Germinal center (tissue), 1 donor: ENCODE results near the gene VAV2.

Experiments used
- DNase-seq: peaks from one replicate; pipeline ENCODE4 v3.0.0; 2012; ENCODE audit warnings: mixed read lengths, low spot score

Gene VAV2

DNA sequence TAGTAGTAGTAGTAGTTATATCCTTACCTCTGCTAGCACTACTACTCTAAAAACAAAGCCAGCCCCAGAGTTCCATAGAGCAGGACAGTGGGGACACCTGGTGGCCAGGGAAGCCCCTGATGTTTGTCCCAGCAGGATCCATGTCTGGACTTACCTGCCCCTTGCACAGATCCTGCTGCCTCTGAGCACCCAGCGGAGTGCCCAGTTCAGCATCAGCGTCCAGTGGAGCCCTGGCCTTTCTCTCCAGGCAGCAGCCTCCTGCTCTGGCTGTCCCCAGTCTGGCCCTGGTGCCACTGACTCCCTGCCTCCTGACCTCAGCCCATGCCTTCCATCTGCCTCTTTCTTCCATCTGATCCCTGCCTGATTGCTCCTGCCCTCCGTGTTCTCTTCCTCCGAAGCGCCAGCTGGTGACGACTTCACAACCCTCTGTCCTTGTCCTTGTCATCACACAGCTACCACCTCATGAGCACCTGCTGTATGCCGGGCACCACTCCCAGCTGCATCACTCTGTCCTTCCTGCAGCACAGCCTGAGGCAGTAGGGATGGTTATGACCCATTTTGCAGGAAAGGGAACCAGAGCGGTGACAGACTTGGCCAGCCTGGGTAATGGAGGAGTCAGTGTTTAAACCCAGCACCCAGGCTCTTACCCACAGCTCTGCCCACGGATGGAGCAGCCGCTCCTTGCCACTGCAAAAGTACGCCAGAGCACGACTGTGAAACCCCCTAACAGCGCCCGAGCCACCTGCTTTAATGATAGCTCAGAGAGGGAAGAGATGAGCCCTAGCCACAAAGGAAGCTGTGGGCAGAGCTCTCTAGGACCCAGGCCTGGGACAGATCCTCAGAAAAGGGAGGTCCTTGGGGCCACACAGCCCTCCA lies 265.5 kb downstream of the VAV2 start:
- DNase-seq = no peak

DNA sequence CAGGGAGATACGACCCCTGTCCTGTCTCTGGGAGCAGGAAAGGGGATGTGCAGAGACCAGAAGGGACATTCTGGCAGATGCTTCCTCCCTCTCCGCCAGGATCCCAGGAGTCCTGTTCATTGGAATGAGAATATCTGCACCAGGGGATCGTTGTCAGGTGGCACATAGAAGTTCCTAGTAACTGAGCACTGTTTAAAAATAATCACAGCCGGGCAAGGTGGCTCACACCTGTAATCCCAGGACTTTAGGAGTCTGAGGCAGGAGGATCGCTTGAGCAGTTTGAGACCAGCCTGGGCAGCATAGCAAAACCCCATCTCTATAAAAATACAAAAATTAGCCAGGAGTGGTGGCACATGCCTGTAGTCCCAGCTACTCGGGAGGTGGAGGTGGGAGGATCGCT lies 266.2 kb downstream of the VAV2 start:
- DNase-seq = no peak

DNA sequence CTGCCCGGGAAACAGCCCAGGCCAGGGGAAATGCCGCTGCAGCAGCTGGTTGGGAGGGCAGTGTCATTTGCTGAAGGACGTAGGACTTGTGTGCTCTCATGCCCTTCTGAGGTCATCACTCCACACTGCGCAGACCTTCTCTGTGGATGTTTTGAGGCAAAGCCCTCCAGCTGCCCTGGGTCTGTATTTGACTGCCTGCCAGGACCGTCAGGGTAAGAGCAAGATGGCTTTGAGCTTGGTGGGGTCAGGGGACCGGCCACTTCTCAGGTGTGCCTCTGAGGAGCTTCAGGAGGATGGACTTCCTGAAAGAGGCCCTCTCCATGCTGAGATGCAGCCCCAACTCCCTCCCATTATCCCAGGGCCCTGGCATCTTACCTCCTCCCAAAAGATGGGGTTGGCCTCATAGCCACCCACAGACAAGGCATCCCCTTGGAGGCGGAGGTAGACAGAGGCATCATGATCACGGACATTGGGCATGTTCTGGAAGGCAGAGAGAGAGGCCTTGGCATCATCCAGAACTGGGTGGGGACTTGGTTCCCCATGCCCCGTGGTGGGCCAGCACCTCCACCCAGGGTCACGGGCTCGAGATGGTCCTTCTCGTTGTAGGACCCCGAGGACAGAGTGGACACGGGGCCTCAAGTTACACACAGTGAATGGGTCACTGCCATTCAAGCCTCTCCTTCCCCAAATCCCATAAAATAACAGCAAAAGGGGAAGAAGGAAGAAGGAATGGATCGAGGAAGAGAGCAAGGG lies 273.4 kb downstream of the VAV2 start:
- DNase-seq = no peak

DNA sequence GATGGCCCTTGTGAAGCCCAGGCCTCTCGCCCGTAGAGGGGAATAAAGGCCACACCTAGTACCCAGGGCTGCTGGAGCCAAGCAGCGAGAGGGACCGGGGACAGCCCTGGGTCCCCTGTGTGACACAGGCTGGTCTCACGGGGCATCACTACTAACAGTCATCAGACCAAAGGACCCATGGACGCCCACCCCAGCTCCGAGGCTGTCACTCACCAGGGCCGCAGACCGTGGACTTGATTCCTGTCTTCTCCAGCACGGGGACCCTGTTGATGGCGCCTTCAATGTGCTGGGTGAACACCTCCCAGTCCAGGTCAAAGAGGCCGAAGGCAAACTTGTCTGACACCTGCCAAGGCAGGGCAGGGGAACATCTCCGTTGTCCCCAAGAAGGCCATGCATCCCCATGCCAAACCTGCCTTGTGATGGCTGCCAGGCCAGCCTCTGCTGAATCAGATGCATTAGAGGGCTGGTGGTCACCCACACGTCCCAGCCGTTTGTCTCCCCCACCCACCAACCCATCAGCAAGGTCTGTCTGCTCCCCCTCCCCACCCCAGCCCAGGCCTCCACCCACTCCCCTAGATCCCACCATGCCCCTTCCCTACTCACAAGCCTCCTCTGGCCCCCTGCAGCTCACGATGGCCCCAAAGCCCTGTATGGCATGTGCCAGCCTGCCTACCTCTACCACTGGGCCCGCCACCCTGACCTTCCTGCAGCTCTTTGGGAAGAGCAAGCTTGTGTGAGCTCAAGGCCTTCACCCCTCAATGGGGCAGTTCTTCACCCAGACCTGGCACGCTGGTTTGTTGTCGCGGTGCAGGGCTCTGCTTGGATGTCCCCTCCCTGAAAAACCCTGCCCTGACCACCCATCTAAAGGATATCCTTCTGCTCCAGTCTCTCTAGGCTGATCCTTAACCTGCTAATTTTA lies 274.8 kb downstream of the VAV2 start:
- no peak for DNase-seq

DNA sequence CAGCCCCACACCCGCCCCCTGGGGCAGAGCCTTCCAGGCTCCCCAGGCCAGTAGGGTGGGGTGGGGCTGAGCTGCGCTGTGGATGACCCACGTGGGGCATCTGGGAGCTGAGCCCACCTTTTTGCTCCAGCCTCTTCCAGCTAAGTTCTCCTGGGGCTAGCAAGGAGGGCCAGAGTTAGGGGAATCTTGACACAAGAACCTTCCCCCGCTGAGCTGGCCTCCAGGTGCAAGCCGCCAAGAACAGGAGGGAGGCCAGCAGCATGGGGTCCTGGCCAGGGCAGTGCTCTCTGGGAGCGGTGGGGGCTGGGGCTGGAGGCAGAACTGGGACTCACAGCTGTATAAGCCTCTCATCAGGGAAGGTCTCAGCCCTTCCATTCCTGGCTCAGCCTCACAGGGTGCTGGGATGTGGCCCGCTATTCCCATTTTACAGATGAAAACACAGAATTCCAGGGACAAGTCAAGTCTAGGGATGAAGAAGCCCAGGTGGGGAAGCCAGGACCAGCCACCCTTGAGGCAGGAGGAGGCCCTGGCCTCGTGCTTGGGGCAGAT lies 275.5 kb downstream of the VAV2 start:
- DNase-seq = no peak

DNA sequence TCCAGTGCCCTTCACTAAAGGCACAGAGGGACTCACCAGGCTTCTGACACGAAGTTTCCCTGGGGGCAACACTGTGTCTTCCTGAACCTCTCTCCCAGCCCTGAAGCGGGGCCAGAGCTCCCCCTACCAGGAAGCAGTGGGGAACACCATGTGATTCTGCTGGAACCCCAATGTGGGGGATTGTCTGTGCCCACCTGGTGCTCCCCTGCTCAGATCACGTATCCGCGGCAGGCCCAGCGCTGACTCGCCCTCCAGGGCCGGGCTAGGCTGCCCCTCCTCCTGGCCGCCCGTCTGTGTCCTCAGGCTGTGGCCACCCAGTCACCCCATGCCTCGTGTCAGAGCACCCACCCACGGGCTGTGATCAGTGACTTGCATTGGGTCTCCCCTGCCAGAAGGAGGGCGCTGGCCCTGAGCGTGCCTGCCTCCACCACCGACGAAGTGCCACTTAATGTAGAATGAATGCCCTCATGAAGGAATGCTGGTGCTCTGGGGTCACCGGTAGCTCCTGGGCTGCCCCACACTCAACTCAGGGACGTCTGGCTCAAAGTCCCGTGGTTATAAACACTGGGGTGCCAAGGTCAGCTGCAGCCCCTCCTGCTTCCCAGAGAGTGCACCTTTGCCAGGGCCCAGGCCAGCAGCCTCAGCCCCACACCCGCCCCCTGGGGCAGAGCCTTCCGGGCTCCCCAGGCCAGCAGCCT lies 276.1 kb downstream of the VAV2 start:
- DNase-seq = no peak

DNA sequence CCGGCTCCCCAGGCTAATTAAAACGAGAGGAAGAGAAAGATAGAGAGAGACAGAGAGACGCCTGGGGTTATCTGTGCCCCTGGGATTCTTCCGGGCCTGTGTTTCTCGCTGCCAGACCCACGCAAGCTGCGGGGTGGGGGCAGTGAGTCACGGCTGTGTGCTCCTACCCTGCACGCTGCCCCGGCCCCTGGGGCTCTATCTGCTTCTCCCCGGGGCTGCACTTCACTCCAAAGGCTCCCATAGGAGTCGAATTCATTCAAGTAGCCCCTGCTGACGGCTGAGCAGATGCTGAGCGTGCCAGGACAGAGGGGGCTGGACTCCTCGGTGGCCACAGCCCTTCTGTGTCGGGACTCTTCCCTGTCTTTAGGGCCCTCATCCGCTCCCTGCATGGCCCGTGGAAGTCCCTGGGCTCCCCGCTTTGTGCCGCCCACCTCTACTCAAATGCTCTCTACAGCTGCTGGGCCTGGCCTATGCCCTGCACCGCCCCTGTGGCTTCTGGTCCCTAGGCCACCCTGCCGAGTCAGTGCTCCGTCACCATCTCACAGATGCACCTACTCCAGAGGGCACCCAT lies 276.7 kb downstream of the VAV2 start:
- no peak for DNase-seq

DNA sequence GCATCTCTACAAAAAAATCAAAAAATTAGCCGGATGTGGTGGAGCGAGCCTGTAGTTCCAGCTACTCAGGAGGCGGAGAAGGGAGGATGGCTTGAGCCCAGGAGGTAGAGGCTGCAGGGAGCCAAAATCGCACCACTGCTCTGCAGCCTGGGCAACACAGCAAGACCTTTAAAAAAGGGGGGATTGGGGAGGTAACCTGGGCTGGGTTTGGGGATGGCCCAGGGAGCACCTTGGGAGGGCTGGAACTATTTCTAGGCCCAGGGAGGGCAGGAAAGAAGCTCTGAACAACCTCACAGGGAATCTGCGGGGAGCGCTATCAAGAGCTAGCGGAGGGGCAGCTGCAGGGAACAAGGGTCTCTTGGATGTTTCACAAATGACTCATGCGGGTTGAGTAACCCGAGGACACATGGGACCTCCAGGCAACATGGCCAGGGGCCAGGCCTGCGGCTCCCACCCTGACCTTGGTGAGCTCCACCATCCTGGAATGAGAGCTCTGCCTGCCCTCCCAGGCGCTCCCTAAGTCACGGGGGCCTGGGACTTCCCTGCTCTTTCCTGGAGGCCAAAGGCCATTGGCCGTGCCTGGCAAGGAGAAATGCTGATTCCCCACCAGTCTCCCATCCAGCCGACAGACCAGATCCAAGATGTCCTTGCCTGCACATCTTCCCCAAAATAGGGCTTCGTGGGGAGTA lies 277.4 kb downstream of the VAV2 start:
- DNase-seq = no peak

DNA sequence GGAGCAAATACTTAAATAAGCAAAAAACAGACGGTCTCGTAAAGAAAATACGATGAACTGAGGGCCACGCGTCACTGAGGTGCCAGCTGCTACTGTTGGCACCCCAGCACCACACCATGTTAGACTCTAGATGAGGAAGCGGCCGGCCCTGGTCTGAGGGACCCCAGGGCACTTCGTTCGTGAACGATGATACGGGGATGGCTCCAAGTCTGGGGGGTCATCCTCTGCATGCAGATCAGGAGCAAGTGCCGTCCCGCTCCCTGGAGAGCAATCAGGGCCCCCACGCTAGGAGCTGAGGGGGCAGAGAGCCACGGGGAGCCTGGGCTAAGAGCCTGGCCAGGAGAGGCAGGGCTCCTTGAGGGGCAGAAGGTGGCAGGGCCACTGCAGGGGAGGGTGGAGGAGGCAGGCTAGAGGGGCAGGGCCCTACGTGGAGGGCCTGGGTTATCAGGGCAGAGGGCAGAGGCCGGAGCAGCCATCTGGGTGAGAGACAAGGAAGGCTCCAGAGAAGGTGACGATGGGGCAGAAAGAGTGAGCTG lies 278.1 kb downstream of the VAV2 start:
- no peak for DNase-seq

DNA sequence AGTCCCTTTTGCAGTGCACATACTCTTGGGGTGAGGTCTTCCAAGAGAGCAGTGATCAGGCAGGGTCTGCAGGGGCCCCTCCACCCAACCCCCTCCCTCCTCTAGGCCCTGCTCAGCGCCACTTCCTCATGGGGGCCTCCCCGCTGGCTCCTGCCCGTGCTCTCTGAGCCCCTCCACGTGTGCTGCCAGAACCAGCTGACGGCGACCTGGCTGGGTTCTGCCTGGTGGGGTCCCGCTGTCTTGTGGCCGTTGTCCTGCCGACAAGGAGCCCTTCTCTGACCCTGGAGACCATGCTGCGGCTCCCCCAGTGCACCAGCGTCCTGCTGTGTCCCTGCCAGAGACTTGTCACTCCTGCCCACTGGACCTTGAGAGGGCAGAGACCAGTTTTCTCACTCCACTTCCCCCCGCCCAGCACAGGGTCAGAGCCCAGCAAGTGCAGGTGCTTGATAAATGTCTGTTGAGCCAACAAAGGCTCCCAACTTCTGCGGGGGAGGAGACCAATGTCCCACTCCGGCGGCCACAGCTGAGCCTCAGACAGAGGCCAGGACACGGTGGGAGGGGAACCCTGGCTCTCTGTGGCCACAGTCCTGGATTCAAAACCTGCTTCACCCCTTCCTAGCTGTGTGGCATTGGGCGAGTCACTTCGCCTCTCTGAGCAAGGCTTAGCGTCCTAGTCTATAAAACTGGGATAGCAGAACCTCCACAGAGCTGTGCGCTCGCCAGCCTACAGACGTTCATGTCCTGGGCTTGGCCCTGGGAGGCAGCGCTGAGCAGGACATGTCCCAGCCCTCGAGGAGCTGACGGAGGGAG lies 278.8 kb downstream of the VAV2 start:
- no peak for DNase-seq

DNA sequence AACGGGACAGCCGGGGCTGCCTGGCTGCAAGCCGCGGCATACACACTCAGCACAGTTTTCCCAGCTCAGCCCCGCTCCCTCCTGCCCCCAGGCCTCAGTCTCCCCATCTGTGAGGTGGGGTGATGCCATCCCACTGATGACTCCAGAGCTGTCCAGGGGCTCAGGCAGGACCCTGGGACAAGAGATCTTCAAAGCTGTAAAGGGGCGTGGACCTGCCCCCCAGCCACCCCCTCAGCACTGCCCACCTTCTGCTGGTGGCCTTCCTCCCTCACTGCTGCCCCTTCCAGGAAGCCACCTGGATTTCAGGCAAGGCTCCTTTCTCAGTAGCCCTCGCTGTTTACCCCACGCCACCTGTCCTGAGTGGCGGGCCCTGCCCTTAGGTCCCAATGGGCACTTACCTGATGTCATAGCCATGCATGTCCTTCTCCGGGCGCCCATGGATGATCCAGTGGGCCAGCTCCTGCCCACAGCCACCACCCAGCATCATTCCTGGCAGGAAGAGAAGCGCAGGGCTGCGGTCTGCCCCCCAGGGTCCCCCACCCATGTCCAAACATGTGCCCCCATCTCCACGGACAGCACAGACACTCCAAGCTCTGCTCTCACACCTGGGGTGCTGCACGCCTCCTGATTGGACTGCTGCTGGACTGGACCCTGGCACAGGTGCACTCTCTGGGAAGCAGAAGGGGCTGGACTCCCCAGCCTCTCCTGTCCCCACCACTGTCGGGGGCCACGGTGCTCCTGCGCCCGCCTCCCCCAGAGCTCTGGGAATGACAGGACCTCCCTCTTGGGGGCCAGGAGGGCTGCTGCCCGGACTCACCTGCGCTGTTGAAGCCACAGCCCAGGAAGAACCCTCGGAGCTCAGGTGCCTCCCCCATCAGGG lies 279.7 kb downstream of the VAV2 start:
- DNase-seq = no peak
